Transverse colon (tissue), 4 donors: ENCODE results near the gene ERH. TPM values are rescaled to one million over a fixed set of nuclear protein-coding genes. Genes with fewer than 3 reads are reported as not detected.

Source experiments
- DNase-seq: peaks from one replicate; pipeline ENCODE4 v3.0.0-alpha.2; 2019
- H3K27ac ChIP-seq, 4 donors: fragments of 200-600 bp; sonication (generic); 2 replicates each; pipeline ENCODE4 v1.5.1; 2016 to 2018; ENCODE audit warnings: inconsistent platforms in 4 of 4
- H3K27me3 ChIP-seq: fragments of 200-600 bp; sonication (generic); 2 replicates; pipeline ENCODE4 v1.5.1; 2017; ENCODE audit warnings: inconsistent platforms
- H3K36me3 ChIP-seq, 4 donors: fragments of 200-600 bp; sonication (generic); 2 replicates each; pipeline ENCODE4 v1.5.1; 2017 to 2019; ENCODE audit warnings: inconsistent platforms in 4 of 4
- H3K4me1 ChIP-seq, 4 donors: fragments of 200-600 bp; sonication (generic); 2 replicates each; pipeline ENCODE4 v1.5.1; 2017 to 2020; ENCODE audit warnings: inconsistent platforms in 4 of 4
- H3K4me3 ChIP-seq, 4 donors: fragments of 200-600 bp; sonication (generic); 1 replicate in 1 of 4; 2 replicates in 3 of 4; pipeline versions ENCODE4 v1.5.1 to v1.6.1; 2017 to 2019; ENCODE audit warnings: inconsistent platforms in 4 of 4
- H3K9me3 ChIP-seq, 2 donors: fragments of 200-600 bp; sonication (generic); 2 replicates each; pipeline ENCODE4 v1.5.1; 2017 to 2019; ENCODE audit warnings: inconsistent platforms in 2 of 2
- CTCF ChIP-seq, 5 experiments: fragments of 200-600 bp in 3 of 5; fragments of 450-650 bp in 2 of 5; sonication (generic) in 3 of 5; IDR thresholded peaks; 1 replicate in 2 of 5; 2 replicates in 3 of 5; pipeline ENCODE4 v1.5.1; 2016 to 2017; ENCODE audit warnings: antibody characterized with exemption in 5 of 5, inconsistent platforms in 3 of 5, mild to moderate bottlenecking in 2 of 5, moderate library complexity in 1 of 5
- EP300 ChIP-seq: sonication (generic); formaldehyde crosslinking; IDR thresholded peaks from one replicate; pipeline ENCODE4 v1.6.1; 2017; ENCODE audit warnings: antibody characterized with exemption, low read depth
- POLR2A ChIP-seq: fragments of 450-650 bp; IDR thresholded peaks from one replicate; pipeline ENCODE4 v1.6.1; 2016; ENCODE audit warnings: antibody characterized with exemption, mild to moderate bottlenecking, moderate library complexity
- POLR2AphosphoS5 ChIP-seq, 3 donors: sonication (generic); formaldehyde crosslinking; IDR thresholded peaks; one replicate each; pipeline ENCODE4 v1.6.1; 2016; ENCODE audit warnings: antibody characterized with exemption in 3 of 3
- WGBS, 2 donors: methylation state at CpG; one replicate each; pipeline ENCODE4 v1.1.5; 2018; ENCODE audit warnings: low coverage in 1 of 2; 5-methylcytosine and 5-hydroxymethylcytosine counted together
- in situ Hi-C, 4 donors: fragments of 200-750 bp; cut with MboI; loops; one replicate each; pipeline versions ENCODE4 v1.15.0 to v1.15.1; 2017; ENCODE audit warnings: low sequenced_read_pairs in 3 of 4, low pct_ligation_motif_present in 1 of 4, low pct_unique_long_range_greater_than_20kb in 1 of 4
- intact Hi-C: fragments of 100-400 bp; cut with DNase I; formaldehyde crosslinking; loops from one replicate; pipeline ENCODE4 v1.15.1; 2023; ENCODE audit warnings: low total_unique reads
- total RNA-seq, 4 donors: library from RNA; depleted of rRNA; stranded (reverse); fragments of >200 nt; gene quantifications; one replicate each; pipeline ENCODE4 v1.1.0, GENCODE V29; 2016

ERH gene
- total RNA-seq, 4 donors from 2014 or later, result 11.6 to 52.7 (median 30.4) TPM

GRCh38 chr14:69404478-69404877 is 6.4 kb upstream of the ERH start:
- DNase-seq, result no peak
- Histone ChIP-seq H3K36me3 (peaks cover 0 to under 1% (median 0%) of the 10 kb centered on the region in 4 donors), H3K9me3 (no peaks in the 10 kb centered on the region), H3K27ac (no peak overlapping the region), H3K27me3 (no peaks in the 10 kb centered on the region), H3K4me1 (peaks cover 15 to 26% (median 22%) of the 10 kb centered on the region in 4 donors), H3K4me3 (no peak overlapping the region)
- in situ Hi-C loops, result no loop called here
- no peak for TF ChIP-seq POLR2AphosphoS5 (IDR thresholded peaks at IDR 0.05)
- intact Hi-C loops, result no loop called here
- 75 to 93% methylated on average over 2 to 3 of the region's 3 CpGs for WGBS, 2 donors

- Histone ChIP-seq H3K4me1 (peaks cover 23 to 38% (median 34%) of the 10 kb centered on the region in 4 donors), H3K27ac (no peak overlapping the region), H3K4me3 (no peak overlapping the region), H3K36me3 (no peaks in the 10 kb centered on the region), H3K27me3 (no peaks in the 10 kb centered on the region), H3K9me3 (no peaks in the 10 kb centered on the region)
- 47 to 68% methylated on average over 2 of the region's 2 CpGs for WGBS, 2 donors
- no peak for DNase-seq
- intact Hi-C loops (no loop called here), in situ Hi-C loops (no loop called here)
- no peak for TF ChIP-seq POLR2A
- TF ChIP-seq EP300, result no peak
- no peak for TF ChIP-seq CTCF (IDR thresholded peaks at IDR 0.05)
- TF ChIP-seq POLR2AphosphoS5 (IDR thresholded peaks at IDR 0.05), result no peak
These were observed 3.7 kb upstream of the ERH start for GRCh38 chr14:69401841-69402240.

GRCh38 chr14:69400154-69400553 is 2.1 kb upstream of the ERH start:
- intact Hi-C loops (no loop called here), in situ Hi-C loops (no loop called here)
- Histone ChIP-seq H3K4me3 (peak overlapping the region in 2 of 4 donors; percentile 71 to 87), H3K36me3 (peaks cover 0 to 11% (median 1%) of the 10 kb centered on the region in 4 donors), H3K4me1 (peaks cover 30 to 53% (median 39%) of the 10 kb centered on the region in 4 donors), H3K27ac (no peak overlapping the region), H3K27me3 (no peaks in the 10 kb centered on the region), H3K9me3 (no peaks in the 10 kb centered on the region)
- DNase-seq, result no peak
- WGBS, 2 donors, result 85 to 89% methylated on average over 6 of the region's 6 CpGs
- TF ChIP-seq CTCF (IDR thresholded peaks at IDR 0.05) (no peak), POLR2AphosphoS5 (IDR thresholded peaks at IDR 0.05) (no peak), POLR2A (no peak), EP300 (no peak)

- Histone ChIP-seq H3K27ac (no peak overlapping the region), H3K4me3 (peak overlapping the region in 2 of 4 donors; percentile 71 to 87), H3K36me3 (peaks cover 0 to 15% (median 3%) of the 10 kb centered on the region in 4 donors), H3K9me3 (no peaks in the 10 kb centered on the region), H3K27me3 (no peaks in the 10 kb centered on the region), H3K4me1 (peaks cover 30 to 53% (median 39%) of the 10 kb centered on the region in 4 donors)
- in situ Hi-C loops (no loop called here), intact Hi-C loops (no loop called here)
- WGBS, 2 donors, result 82% methylated on average over 8 of the region's 8 CpGs; no CpG with 5 or more reads in 1 of the 2 donors
- DNase-seq, result no peak
- TF ChIP-seq POLR2A (no peak), CTCF (IDR thresholded peaks at IDR 0.05) (no peak), POLR2AphosphoS5 (IDR thresholded peaks at IDR 0.05) (no peak), EP300 (no peak)
These were observed 1.7 kb upstream of the ERH start for GRCh38 chr14:69399750-69400149.

- WGBS, 2 donors, result 2% methylated on average over 18 of the region's 18 CpGs; no CpG with 5 or more reads in 1 of the 2 donors
- H3K4me1 ChIP-seq, result peaks cover 30 to 56% (median 39%) of the 10 kb centered on the region in 4 donors
- H3K4me3 ChIP-seq, result peak overlapping the region; percentile 61 to 87 (median 75)
- H3K27me3 ChIP-seq, result no peaks in the 10 kb centered on the region
- in situ Hi-C loops, result no loop called here
- no peak for DNase-seq
- H3K9me3 ChIP-seq, result no peaks in the 10 kb centered on the region
- peak overlapping the region; percentile 91 to 95 (median 92) for H3K27ac ChIP-seq
- intact Hi-C loops, result no loop called here
- H3K36me3 ChIP-seq, result peaks cover 0 to 22% (median 8%) of the 10 kb centered on the region in 4 donors
- TF ChIP-seq POLR2AphosphoS5 (IDR thresholded peaks at IDR 0.05) (no peak), EP300 (no peak), CTCF (IDR thresholded peaks at IDR 0.05) (no peak)
These were observed 715 bp upstream of the ERH start for GRCh38 chr14:69398818-69399210.
